MCF 10A (cell line): ENCODE data around the gene MEOX1. TPM values are rescaled to one million over a fixed set of nuclear protein-coding genes. Genes with fewer than 3 reads are reported as not detected.

Experiments used
- BruUV-seq: library from RNA; stranded (reverse); fragments of 400-500 nt; replicated peaks from 2 replicates; lab custom pipeline; 2021; lab: Mats Ljungman, UMichigan
- CTCF ChIA-PET: fragments of 300-600 bp; sonication (Branson Sonifier 250); formaldehyde crosslinking; extraction: SDS; loops from one replicate; lab custom pipeline; 2021; ENCODE audit warnings: antibody characterized with exemption, inconsistent platforms; lab: Yijun Ruan, JAX
- POLR2A ChIA-PET: fragments of 300-600, 350-650 bp; sonication (Branson Sonifier 250); formaldehyde crosslinking; extraction: SDS; loops from one replicate; lab custom pipeline; 2020; ENCODE audit warnings: antibody characterized with exemption, inconsistent platforms; lab: Yijun Ruan, JAX
- DNase-seq: peaks from one replicate; pipeline ENCODE4 v3.0.0-alpha.2; 2018; ENCODE audit not compliant: unreplicated experiment
- H3K27ac Mint-ChIP-seq: one replicate; pipeline ENCODE4 v1.8.0; 2022; ENCODE audit warnings: mild to moderate bottlenecking, low read depth, mixed read lengths; ENCODE audit not compliant: unreplicated experiment
- H3K27me3 Mint-ChIP-seq: one replicate; pipeline ENCODE4 v1.8.0; 2022; ENCODE audit warnings: mixed read lengths; ENCODE audit not compliant: insufficient read depth, unreplicated experiment
- H3K36me3 Mint-ChIP-seq: one replicate; pipeline ENCODE4 v1.8.0; 2022; ENCODE audit warnings: mild to moderate bottlenecking, moderate library complexity, mixed read lengths; ENCODE audit not compliant: insufficient read depth, unreplicated experiment
- H3K4me1 Mint-ChIP-seq: one replicate; pipeline ENCODE4 v1.8.0; 2022; ENCODE audit warnings: mixed read lengths; ENCODE audit not compliant: insufficient read depth, unreplicated experiment
- H3K4me3 Mint-ChIP-seq: one replicate; pipeline ENCODE4 v1.8.0; 2022; ENCODE audit warnings: mild to moderate bottlenecking, moderate library complexity, mixed read lengths; ENCODE audit not compliant: unreplicated experiment
- H3K9me3 Mint-ChIP-seq: one replicate; pipeline ENCODE4 v1.8.0; 2022; ENCODE audit warnings: mixed read lengths; ENCODE audit not compliant: unreplicated experiment
- CTCF ChIP-seq: fragments of 200-600 bp; IDR thresholded peaks from one replicate; pipeline ENCODE4 v1.8.0; 2022; ENCODE audit warnings: antibody characterized with exemption, mild to moderate bottlenecking; ENCODE audit not compliant: unreplicated experiment
- intact Hi-C: fragments of 100-400 bp; cut with micrococcal nuclease; formaldehyde crosslinking; loops from 2 replicates; pipeline ENCODE4 v1.14.1; 2022
- total RNA-seq: library from RNA; stranded (reverse); gene quantifications from 2 replicates; pipeline ENCODE4 v1.2.3, GENCODE V29; 2022

MEOX1 gene
- total RNA-seq, 1 experiment from 2014 or later, result not detected

GRCh38 chr17:43671755-43672519, 10.2 kb upstream of the MEOX1 start:
- no TSS peak for BruUV-seq
- no peak overlapping the region for H3K27ac Mint-ChIP-seq
- H3K9me3 Mint-ChIP-seq, result no peaks in the 10 kb centered on the region
- POLR2A ChIA-PET, result interaction anchor here (0.5 to 1.1 kb wide), 2 partner anchors 67 to 134 kb away, joined by 3 read pairs; no protein-coding TSS in a partner anchor
- intact Hi-C loops, result no loop called here
- H3K27me3 Mint-ChIP-seq, result no peaks in the 10 kb centered on the region
- H3K4me1 Mint-ChIP-seq, result peaks cover 5% of the 10 kb centered on the region
- DNase-seq, result no peak
- TF ChIP-seq CTCF, result no peak
- CTCF ChIA-PET, result interaction anchor here (0.9 to 1.0 kb wide), 2 partner anchors 95 to 114 kb away, joined by 3 read pairs; no protein-coding TSS in a partner anchor
- H3K4me3 Mint-ChIP-seq, result no peak overlapping the region
- H3K36me3 Mint-ChIP-seq, result no peaks in the 10 kb centered on the region

DNA sequence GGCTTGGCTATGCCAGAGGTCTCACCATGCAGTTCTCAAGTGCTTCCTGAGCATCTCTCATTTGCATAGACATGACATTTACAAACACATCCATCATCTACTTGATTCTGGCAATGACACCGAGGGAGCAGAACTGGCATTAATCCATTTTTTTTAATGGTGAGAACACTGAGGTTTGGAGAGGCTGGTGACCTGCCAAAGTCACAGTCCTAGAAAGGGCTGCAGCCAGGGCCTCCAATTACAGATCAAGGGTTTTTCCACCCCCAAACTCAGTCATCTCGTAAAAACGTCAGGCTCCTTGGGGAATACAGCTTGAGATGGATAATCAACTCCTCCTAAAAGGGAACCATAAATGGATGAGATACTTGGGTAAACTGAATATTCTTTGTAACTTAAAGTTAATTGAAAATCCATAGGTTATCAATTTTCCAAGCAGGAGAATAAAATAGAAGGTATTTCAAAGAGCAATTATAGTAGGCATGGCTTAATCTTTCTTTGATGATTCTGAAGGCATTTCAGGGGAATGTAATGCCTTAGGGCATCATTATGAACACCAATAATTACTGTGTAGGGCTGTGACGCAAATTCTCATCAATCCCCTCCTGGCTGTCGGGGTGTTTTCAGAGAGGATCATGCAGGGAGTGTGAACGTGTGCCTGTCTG, 9.4 kb upstream of the MEOX1 start:
- POLR2A ChIA-PET, result interaction anchor here (1.1 kb wide), 1 partner anchor 66 kb away, joined by 3 read pairs; no protein-coding TSS in a partner anchor
- no peaks in the 10 kb centered on the region for H3K9me3 Mint-ChIP-seq
- BruUV-seq, result no TSS peak

GRCh38 chr17:43670645-43671030, 8.9 kb upstream of the MEOX1 start:
- POLR2A ChIA-PET, result interaction anchor here (1.1 kb wide), 1 partner anchor 66 kb away, joined by 3 read pairs; no protein-coding TSS in a partner anchor
- peaks cover 5% of the 10 kb centered on the region for H3K4me1 Mint-ChIP-seq
- no peaks in the 10 kb centered on the region for H3K9me3 Mint-ChIP-seq
- DNase-seq, result no peak
- no peak overlapping the region for H3K4me3 Mint-ChIP-seq
- H3K36me3 Mint-ChIP-seq, result no peaks in the 10 kb centered on the region
- CTCF ChIA-PET, result interaction anchor here (1.0 to 1.4 kb wide), 2 partner anchors 22 to 24 kb away, joined by 3 read pairs; no protein-coding TSS in a partner anchor
- H3K27me3 Mint-ChIP-seq, result no peaks in the 10 kb centered on the region
- intact Hi-C loops, result no loop called here
- BruUV-seq, result no TSS peak
- TF ChIP-seq CTCF, result no peak
- H3K27ac Mint-ChIP-seq, result no peak overlapping the region

More for the DNA sequence above, 9.4 kb upstream of the MEOX1 start:
- CTCF ChIA-PET, result interaction anchor here (1.0 kb wide), 1 partner anchor 21 kb away, joined by 3 read pairs; no protein-coding TSS in a partner anchor
- Mint-ChIP-seq H3K36me3 (no peaks in the 10 kb centered on the region), H3K4me3 (no peak overlapping the region), H3K27ac (no peak overlapping the region), H3K4me1 (peaks cover 5% of the 10 kb centered on the region), H3K27me3 (no peaks in the 10 kb centered on the region)
- intact Hi-C loops, result no loop called here
- DNase-seq, result peak; percentile 48
- TF ChIP-seq CTCF, result no peak
